Osteoblast (primary cell): ENCODE measurements around the gene MROH7. TPM values are rescaled to one million over a fixed set of nuclear protein-coding genes. Genes with fewer than 3 reads are reported as not detected.
A peak's percentile ranks its signal among the peaks of the same experiment; 100 is the strongest.

Experiments
- DNase-seq: peaks from one replicate; pipeline ENCODE4 v3.0.0; 2011; ENCODE audit warnings: low spot score, mixed read lengths; ENCODE audit not compliant: insufficient read length; ENCODE audit errors: missing footprints
- H2AFZ ChIP-seq: 2 replicates; pipeline ENCODE4 v1.6.0; 2011; ENCODE audit warnings: mild to moderate bottlenecking, low read length
- H3K27ac ChIP-seq: 2 replicates; pipeline ENCODE4 v1.5.1; 2011; ENCODE audit warnings: mild to moderate bottlenecking, low read depth, low read length, moderate library complexity
- H3K27me3 ChIP-seq: 2 replicates; pipeline ENCODE4 v1.6.0; 2012; ENCODE audit warnings: mild to moderate bottlenecking, control low read depth, inconsistent platforms, low read length, moderate library complexity; ENCODE audit not compliant: insufficient read depth
- H3K36me3 ChIP-seq: 2 replicates; pipeline ENCODE4 v1.5.1; 2011; ENCODE audit warnings: mild to moderate bottlenecking, low read length, control low read depth, moderate library complexity; ENCODE audit not compliant: insufficient read depth
- H3K4me1 ChIP-seq: 2 replicates; pipeline ENCODE4 v1.5.1; 2011; ENCODE audit warnings: mild to moderate bottlenecking, low read length, control low read depth, moderate library complexity; ENCODE audit not compliant: insufficient read depth
- H3K4me2 ChIP-seq: 2 replicates; pipeline ENCODE4 v1.6.0; 2011; ENCODE audit warnings: mild to moderate bottlenecking, low read length; ENCODE audit not compliant: insufficient read depth
- H3K4me3 ChIP-seq: fragments of 200-600 bp; sonication (generic); 3 replicates; pipeline ENCODE4 v1.5.1; 2012; ENCODE audit warnings: mild to moderate bottlenecking, low read length, inconsistent platforms; ENCODE audit not compliant: insufficient read depth
- H3K79me2 ChIP-seq: 2 replicates; pipeline ENCODE4 v1.6.0; 2012; ENCODE audit warnings: mild to moderate bottlenecking, low read length, control low read depth, inconsistent platforms; ENCODE audit not compliant: insufficient read depth
- H3K9me3 ChIP-seq: 2 replicates; pipeline ENCODE4 v1.5.1; 2011; ENCODE audit warnings: low read depth, low read length, control low read depth
- H4K20me1 ChIP-seq: 2 replicates; pipeline ENCODE4 v1.6.0; 2012; ENCODE audit warnings: mild to moderate bottlenecking, low read length, control low read depth; ENCODE audit not compliant: insufficient read depth
- CTCF ChIP-seq: IDR thresholded peaks from 2 replicates; pipeline ENCODE4 v1.5.1; 2011; ENCODE audit warnings: mild to moderate bottlenecking, low read depth, low read length, moderate library complexity; ENCODE audit errors: extremely low read depth
- total RNA-seq: library from RNA; depleted of rRNA; stranded (reverse); fragments of >200 nt; gene quantifications from 2 replicates; pipeline ENCODE4 v1.2.3, GENCODE V29; 2012

MROH7 gene
- total RNA-seq, 1 donor = 0.36 TPM

- Histone ChIP-seq H3K9me3 (no peaks in the 10 kb centered on the region), H3K27me3 (no peaks in the 10 kb centered on the region), H2AFZ (no peak overlapping the region), H3K4me2 (no peak overlapping the region), H3K4me1 (no peaks in the 10 kb centered on the region), H3K36me3 (peaks cover 47% of the 10 kb centered on the region), H3K79me2 (no peaks in the 10 kb centered on the region), H3K27ac (no peak overlapping the region), H4K20me1 (no peaks in the 10 kb centered on the region), H3K4me3 (no peak overlapping the region)
- no peak for TF ChIP-seq CTCF
- DNase-seq = peak; percentile 5
Measured at GRCh38 chr1:54742282-54742681, 100.7 kb downstream of the MROH7 start.

DNA sequence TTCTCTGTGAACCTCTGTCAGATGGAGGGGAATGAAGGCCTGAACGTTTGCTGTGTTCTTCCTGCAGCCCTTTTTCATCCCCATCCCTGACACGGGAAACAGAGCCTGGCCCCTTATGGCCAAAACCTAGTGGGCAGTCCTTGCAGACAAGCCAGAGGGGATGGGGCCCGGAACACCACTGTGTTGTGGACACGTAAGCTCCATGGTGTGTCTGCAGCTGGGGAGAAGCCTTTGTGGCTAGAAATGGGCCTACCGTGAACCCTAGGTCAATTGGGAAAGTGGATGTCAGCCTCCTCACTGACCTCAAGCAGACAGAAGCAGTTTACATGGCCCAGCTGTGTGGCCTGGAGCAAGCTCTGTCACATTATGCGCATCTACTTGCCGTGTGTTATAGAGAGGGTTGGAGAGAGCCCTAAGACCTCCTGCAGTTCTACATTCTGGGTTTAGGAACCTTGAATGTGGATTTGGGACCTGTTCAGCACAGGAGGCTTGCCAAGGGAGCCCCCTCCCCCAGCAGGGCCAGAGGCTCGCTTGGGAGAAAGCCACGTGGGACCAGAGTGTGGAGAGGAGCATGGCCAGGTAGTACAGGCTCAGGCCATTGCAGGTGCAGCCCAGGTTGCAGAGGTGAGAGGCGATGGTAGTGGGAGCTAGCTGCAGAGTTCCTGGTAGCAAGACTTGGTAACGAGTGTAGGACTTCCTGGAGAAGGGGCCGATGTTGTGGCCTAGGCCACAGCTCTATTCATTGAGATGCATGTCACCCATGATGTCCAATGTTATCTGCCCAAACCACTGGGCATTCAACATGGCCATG, 102.0 kb downstream of the MROH7 start:
- Histone ChIP-seq H3K4me3 (no peak overlapping the region), H3K9me3 (no peaks in the 10 kb centered on the region), H2AFZ (no peak overlapping the region), H3K27me3 (no peaks in the 10 kb centered on the region), H3K27ac (no peak overlapping the region), H3K79me2 (no peaks in the 10 kb centered on the region), H3K4me2 (no peak overlapping the region), H3K4me1 (no peaks in the 10 kb centered on the region), H4K20me1 (no peaks in the 10 kb centered on the region), H3K36me3 (peaks cover 36% of the 10 kb centered on the region)
- DNase-seq = peak; percentile 47
- no peak for TF ChIP-seq CTCF

DNA sequence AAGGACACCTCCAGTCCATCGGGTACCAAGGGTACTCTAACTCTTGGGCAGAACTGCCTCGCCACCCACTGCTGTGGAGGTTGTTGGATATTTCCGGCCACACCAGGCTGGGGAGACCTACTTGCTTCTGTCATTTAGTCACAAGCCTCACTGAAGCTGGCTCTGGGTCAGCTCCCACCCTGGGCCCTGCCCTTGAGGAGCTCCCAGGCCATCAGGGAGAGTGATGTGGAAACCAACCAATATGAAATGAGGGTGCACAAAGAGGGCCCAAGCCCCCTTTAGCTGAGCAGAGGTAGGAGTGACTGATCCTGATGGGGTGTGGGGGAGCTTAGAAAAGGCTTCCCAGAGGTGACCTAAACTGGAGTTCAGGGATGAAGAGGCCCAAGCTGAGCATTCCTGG, 103.1 kb downstream of the MROH7 start:
- no peak overlapping the region for H2AFZ ChIP-seq
- TF ChIP-seq CTCF = no peak
- no peaks in the 10 kb centered on the region for H3K79me2 ChIP-seq
- peaks cover 27% of the 10 kb centered on the region for H3K36me3 ChIP-seq
- no peak overlapping the region for H3K27ac ChIP-seq
- H3K4me2 ChIP-seq = no peak overlapping the region
- no peaks in the 10 kb centered on the region for H4K20me1 ChIP-seq
- H3K4me3 ChIP-seq = no peak overlapping the region
- no peaks in the 10 kb centered on the region for H3K27me3 ChIP-seq
- H3K4me1 ChIP-seq = no peaks in the 10 kb centered on the region
- no peaks in the 10 kb centered on the region for H3K9me3 ChIP-seq
- peak; percentile 9 for DNase-seq

DNA sequence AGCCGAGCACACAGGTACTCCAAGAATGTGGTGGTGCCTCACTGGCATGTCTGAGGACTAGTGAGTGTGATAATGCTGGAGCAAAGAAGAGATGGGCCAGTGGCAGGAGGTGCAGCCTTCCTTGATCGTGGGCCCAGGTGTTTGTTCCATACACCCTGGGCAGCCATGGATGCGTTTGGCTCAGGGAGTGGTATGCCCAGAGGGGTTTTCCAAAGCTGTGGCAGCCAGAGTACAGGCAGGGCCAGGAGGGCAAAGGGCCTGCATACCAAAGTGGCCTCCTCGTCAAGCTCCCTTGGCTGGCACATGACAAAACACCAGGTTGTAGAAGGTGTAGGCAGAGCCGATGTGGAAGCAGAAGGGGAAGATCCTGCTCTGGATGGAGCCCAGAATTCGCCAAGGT, 103.7 kb downstream of the MROH7 start:
- Histone ChIP-seq H3K27ac (no peak overlapping the region), H3K36me3 (peaks cover 21% of the 10 kb centered on the region), H3K27me3 (peaks cover 2% of the 10 kb centered on the region), H3K9me3 (no peaks in the 10 kb centered on the region), H2AFZ (no peak overlapping the region), H4K20me1 (no peaks in the 10 kb centered on the region), H3K4me3 (no peak overlapping the region), H3K4me1 (no peaks in the 10 kb centered on the region), H3K79me2 (no peaks in the 10 kb centered on the region), H3K4me2 (no peak overlapping the region)
- peak; percentile 14 for DNase-seq
- TF ChIP-seq CTCF = no peak
